Heart left ventricle (tissue), 13 donors: Measurements from ENCODE around the gene POLR2L.

Experiments used
- CTCF ChIP-seq, 12 donors: fragments of 200-600 bp; sonication (generic) in 4 of 12; IDR thresholded peaks; one replicate each; pipeline versions ENCODE4 v1.5.0 to v1.8.0; 2018 to 2022; ENCODE audit warnings: antibody characterized with exemption in 12 of 12, mild to moderate bottlenecking in 5 of 12
- POLR2A ChIP-seq, 2 donors: fragments of 450-650 bp; IDR thresholded peaks; one replicate each; pipeline ENCODE4 v1.6.1; 2017; ENCODE audit warnings: antibody characterized with exemption in 2 of 2, mild to moderate bottlenecking in 2 of 2, moderate library complexity in 2 of 2
- donor health status: ischemic (EF 13 %, LVEDD 7.1; RV severe dilation, severe dysfunction).
- donor health status: DM: no; HTN: yes; CAD: no.
- donor health status: DM: no; HTN: no; CAD: no.
- donor health status: ischemic (EF 25% LVEDD 6.9; RV normal size, moderate dysfunction).
- donor health status: ischemic (EF 25% LVEDD 5.7; RV mildly dilated, moderate dysfunction).
- donor health status: ischemic (EF 35%, LVEDD 5.7; RV mildly dilated, moderate dysfunction).
- donor health status: nonischemic (EF 11% LVEDD 7.7; RV severe dilation, severe dysfunction).
- donor health status: DM: yes; HTN: yes; CAD: no.
- donor health status: PGD.
- donor health status: ischemic (EF 29% LVEDD 5.4; RV normal size, mild dysfunction).
- donor health status: nonischemic (EF 23%, LVEDD 6.1; RV moderate dilation, normal function).

- TF ChIP-seq POLR2A (IDR thresholded peaks at IDR 0.05) (no peak), CTCF (IDR thresholded peaks at IDR 0.05) (no peak)
These were observed 46.4 kb downstream of the POLR2L start for GRCh38 chr11:795634-796564.
